Astrocyte (in vitro differentiated cells and primary cell): ENCODE data around the gene LRRC7.

Experiments
- CTCF ChIP-seq: IDR thresholded peaks from 2 replicates; pipeline ENCODE4 v1.5.1; 2011; ENCODE audit warnings: low read depth, mild to moderate bottlenecking, inconsistent platforms, low read length, moderate library complexity; ENCODE audit not compliant: insufficient read depth
- EZH2 ChIP-seq: IDR thresholded peaks from 2 replicates; pipeline ENCODE4 v1.6.1; 2012; ENCODE audit warnings: mild to moderate bottlenecking, low read length, inconsistent platforms; ENCODE audit not compliant: insufficient read depth

GRCh38 chr1:70005386-70006034, 437.8 kb downstream of the LRRC7 start:
- no peak for TF ChIP-seq CTCF
- TF ChIP-seq EZH2 = no peak
